Measurements from ENCODE around the gene RAB39A. TPM values are rescaled to one million over a fixed set of nuclear protein-coding genes. Genes with fewer than 3 reads are reported as not detected.
A peak's percentile ranks its signal among the peaks of the same experiment; 100 is the strongest.
"Not testable (repeated sequence)": the region's sequence is repeated elsewhere in the genome, so short reads cannot be mapped to it uniquely, and the experiment has no call there.

The RAB39A gene
- 0.03 TPM for polyA plus RNA-seq (2013, experiment 1 of 2)
- polyA plus RNA-seq (2013, experiment 2 of 2), result 0.01 TPM

DNA sequence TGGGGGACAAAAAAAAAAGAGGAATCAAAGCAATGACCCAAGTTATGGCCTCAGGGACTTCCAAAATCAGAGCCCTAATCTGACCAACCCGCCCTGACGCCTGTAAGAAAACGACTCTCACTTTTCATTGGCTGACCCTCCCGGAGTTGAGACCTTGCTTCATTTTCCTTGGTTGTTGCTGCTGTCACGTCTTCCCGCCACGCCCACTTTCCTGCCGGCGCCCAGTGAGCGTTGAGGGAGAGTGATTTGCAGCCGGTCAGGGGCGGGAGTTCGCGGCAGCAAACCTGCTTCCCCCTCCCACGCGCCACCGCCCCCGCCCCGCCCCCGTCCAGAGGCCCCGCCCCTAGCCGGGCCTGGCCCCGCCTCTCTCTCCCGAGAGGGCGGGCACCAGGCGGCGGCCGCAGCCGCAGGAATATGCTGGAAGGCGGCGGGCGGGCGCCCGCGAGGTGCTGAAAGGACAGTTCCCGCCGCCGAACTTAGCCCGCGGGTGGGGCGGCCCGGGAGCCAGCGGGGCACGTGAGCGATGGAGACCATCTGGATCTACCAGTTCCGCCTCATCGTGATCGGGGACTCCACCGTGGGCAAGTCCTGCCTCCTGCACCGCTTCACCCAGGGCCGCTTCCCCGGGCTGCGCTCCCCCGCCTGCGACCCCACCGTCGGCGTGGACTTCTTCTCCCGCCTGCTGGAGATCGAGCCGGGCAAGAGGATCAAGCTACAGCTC, at the start of gene RAB39A:
Gene RAB39A, plus strand, starts transcription at position 403 of the 721 bp plus-strand sequence. Its CDS starts 121 bp downstream, at position 524.
- Histone ChIP-seq H3K4me1 (ENCODE audit: control insufficient read depth, insufficient read depth, low read depth, low read length) (peaks cover 14% of the 10 kb centered on the region), H3K23ac (ENCODE audit: low read length in 2 of 2) (peak within 1 kb of the TSS in 1 of 2 experiments; percentile 56), H3K4me2 (ENCODE audit: low read length, poor library complexity, severe bottlenecking) (peak within 1 kb of the TSS; percentile 81), H2BK15ac (ENCODE audit: low read depth, poor library complexity, severe bottlenecking) (peak within 1 kb of the TSS; percentile 16), H4K8ac (ENCODE audit: low read length) (no peak within 1 kb of the TSS), H3K18ac (ENCODE audit: low read depth in 1 of 2, low read length in 2 of 2) (no peak within 1 kb of the TSS), H2BK12ac (ENCODE audit: low read length in 2 of 2) (no peak within 1 kb of the TSS), H3K9ac (ENCODE audit: low read length) (no peak within 1 kb of the TSS), H3K14ac (ENCODE audit: low read length in 2 of 2) (no peak within 1 kb of the TSS), H4K91ac (ENCODE audit: low read length) (no peak within 1 kb of the TSS), H3K27me3 (ENCODE audit: control insufficient read depth in 1 of 2, insufficient read depth in 1 of 2, low read length in 2 of 2) (peaks cover 27 to 33% of the 10 kb centered on the region in 2 experiments), H3K9me3 (ENCODE audit: control insufficient read depth, low read length) (no peaks in the 10 kb centered on the region), H2BK5ac (ENCODE audit: low read depth, low read length, poor library complexity, severe bottlenecking) (no peak within 1 kb of the TSS), H2BK120ac (ENCODE audit: low read depth, low read length) (no peak within 1 kb of the TSS), H3K79me1 (replicated peaks; ENCODE audit: low read length, poor library complexity, severe bottlenecking) (no peaks in the 10 kb centered on the region), H3K27ac (ENCODE audit: low read length, poor library complexity, severe bottlenecking) (no peak within 1 kb of the TSS), H3K36me3 (ENCODE audit: control insufficient read depth in 1 of 2, insufficient read depth in 2 of 2, low read depth in 1 of 2, low read length in 2 of 2) (no peaks in the 10 kb centered on the region), H2AK5ac (ENCODE audit: low read length, severe bottlenecking) (no peak within 1 kb of the TSS), H2AFZ (ENCODE audit: low read depth, low read length) (peak within 1 kb of the TSS; percentile 72), H3K4me3 (ENCODE audit: insufficient read depth in 1 of 2, low read depth in 1 of 2, low read length in 2 of 2) (peak within 1 kb of the TSS; percentile 51 to 73), H3K4ac (ENCODE audit: low read depth in 1 of 2, low read length in 2 of 2) (no peak within 1 kb of the TSS)
- peak; percentile 94 for DNase-seq
- WGBS, result under 1% methylated on average over 43 of the region's 61 CpGs

GRCh38 chr11:107881471-107881870, 46.8 kb upstream of the RAB39A start:
- not testable (repeated sequence) for H3K4ac ChIP-seq (ENCODE audit: low read depth in 1 of 2, low read length in 2 of 2); H3K9ac ChIP-seq (ENCODE audit: low read length); H4K8ac ChIP-seq (ENCODE audit: low read length); H2BK12ac ChIP-seq (ENCODE audit: low read length in 2 of 2); H3K36me3 ChIP-seq (ENCODE audit: control insufficient read depth in 1 of 2, insufficient read depth in 2 of 2, low read depth in 1 of 2, low read length in 2 of 2); H2AK5ac ChIP-seq (ENCODE audit: low read length, severe bottlenecking); H3K4me2 ChIP-seq (ENCODE audit: low read length, poor library complexity, severe bottlenecking); H4K91ac ChIP-seq (ENCODE audit: low read length); H3K27ac ChIP-seq (ENCODE audit: low read length, poor library complexity, severe bottlenecking); DNase-seq; H3K79me1 ChIP-seq (replicated peaks; ENCODE audit: low read length, poor library complexity, severe bottlenecking); H3K9me3 ChIP-seq (ENCODE audit: control insufficient read depth, low read length); H3K27me3 ChIP-seq (ENCODE audit: control insufficient read depth in 1 of 2, insufficient read depth in 1 of 2, low read length in 2 of 2); H2AFZ ChIP-seq (ENCODE audit: low read depth, low read length); H2BK15ac ChIP-seq (ENCODE audit: low read depth, poor library complexity, severe bottlenecking); H3K4me3 ChIP-seq (ENCODE audit: insufficient read depth in 1 of 2, low read depth in 1 of 2, low read length in 2 of 2); H2BK5ac ChIP-seq (ENCODE audit: low read depth, low read length, poor library complexity, severe bottlenecking); H3K23ac ChIP-seq (ENCODE audit: low read length in 2 of 2); H2BK120ac ChIP-seq (ENCODE audit: low read depth, low read length); H3K14ac ChIP-seq (ENCODE audit: low read length in 2 of 2); H3K4me1 ChIP-seq (ENCODE audit: control insufficient read depth, insufficient read depth, low read depth, low read length); H3K18ac ChIP-seq (ENCODE audit: low read depth in 1 of 2, low read length in 2 of 2)
- 89% methylated on average over 9 of the region's 9 CpGs for WGBS

DNA sequence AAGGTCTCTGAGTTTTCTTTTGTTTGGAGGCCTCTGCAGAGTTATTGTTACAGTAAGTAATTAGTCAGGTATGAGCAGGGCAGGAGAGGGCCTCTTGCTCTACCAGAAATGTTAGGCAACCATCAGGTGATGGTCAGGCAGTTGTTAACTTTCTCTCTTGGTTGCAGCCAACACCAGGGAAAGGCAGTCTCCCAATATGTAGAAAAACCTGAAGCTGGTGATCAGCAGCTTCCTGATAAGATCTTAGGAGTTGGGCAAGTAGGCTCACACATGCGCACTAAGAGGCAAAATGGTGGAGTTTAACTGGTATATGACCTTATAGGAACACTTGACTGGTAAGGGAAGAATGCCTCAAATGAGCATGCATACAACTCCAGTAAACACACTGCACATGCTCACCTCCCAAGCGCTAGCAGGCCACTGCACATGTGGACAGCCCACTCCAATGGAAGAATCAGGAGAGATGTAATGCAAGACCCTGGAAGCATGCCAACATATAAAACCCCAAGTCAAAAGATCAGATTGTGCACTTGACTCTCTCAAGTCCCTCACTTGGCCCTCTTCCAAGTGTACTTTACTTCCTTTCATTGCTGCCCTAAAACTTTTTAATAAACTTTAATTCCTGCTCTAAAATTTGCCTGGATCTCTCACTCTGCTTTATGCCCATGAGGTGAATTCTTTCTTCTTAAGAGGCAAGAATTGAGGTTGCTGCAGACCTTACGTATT, 46.0 kb upstream of the RAB39A start:
- DNase-seq, result no peak

DNA sequence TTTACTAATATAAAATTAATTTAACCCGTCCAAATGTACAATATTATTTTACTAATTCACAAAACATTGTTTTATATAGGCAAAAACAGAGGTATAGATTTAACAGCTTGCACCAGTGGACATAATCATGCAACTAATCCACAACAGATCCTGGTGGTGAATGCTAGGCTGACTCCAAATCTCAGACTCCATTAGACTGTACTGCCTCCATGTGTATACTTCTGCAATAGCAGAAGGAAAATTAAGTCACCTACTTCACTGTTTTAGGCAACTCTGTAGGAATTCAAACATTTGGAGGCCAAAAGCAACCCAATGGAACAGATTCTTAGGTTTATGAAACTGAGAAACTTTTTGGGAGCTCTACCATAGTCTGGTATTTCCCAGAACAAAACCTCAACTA, 30.0 kb upstream of the RAB39A start:
- H2AFZ ChIP-seq (ENCODE audit: low read depth, low read length), result no peak overlapping the region
- H3K27ac ChIP-seq (ENCODE audit: low read length, poor library complexity, severe bottlenecking), result no peak overlapping the region
- H3K23ac ChIP-seq (ENCODE audit: low read length in 2 of 2), result no peak overlapping the region
- DNase-seq, result peak; percentile 53
- no peak overlapping the region for H4K8ac ChIP-seq (ENCODE audit: low read length)
- H2BK15ac ChIP-seq (ENCODE audit: low read depth, poor library complexity, severe bottlenecking), result no peak overlapping the region
- H2BK120ac ChIP-seq (ENCODE audit: low read depth, low read length), result no peak overlapping the region
- H3K18ac ChIP-seq (ENCODE audit: low read depth in 1 of 2, low read length in 2 of 2), result no peak overlapping the region
- no peaks in the 10 kb centered on the region for H3K79me1 ChIP-seq (replicated peaks; ENCODE audit: low read length, poor library complexity, severe bottlenecking)
- H3K4me1 ChIP-seq (ENCODE audit: control insufficient read depth, insufficient read depth, low read depth, low read length), result peaks cover 6% of the 10 kb centered on the region
- no peak overlapping the region for H2BK5ac ChIP-seq (ENCODE audit: low read depth, low read length, poor library complexity, severe bottlenecking)
- no peak overlapping the region for H3K14ac ChIP-seq (ENCODE audit: low read length in 2 of 2)
- no peak overlapping the region for H3K9ac ChIP-seq (ENCODE audit: low read length)
- no peak overlapping the region for H3K4ac ChIP-seq (ENCODE audit: low read depth in 1 of 2, low read length in 2 of 2)
- H3K4me2 ChIP-seq (ENCODE audit: low read length, poor library complexity, severe bottlenecking), result no peak overlapping the region
- WGBS, result no CpG with 5 or more reads among the region's 1 CpG
- no peaks in the 10 kb centered on the region for H3K9me3 ChIP-seq (ENCODE audit: control insufficient read depth, low read length)
- H3K36me3 ChIP-seq (ENCODE audit: control insufficient read depth in 1 of 2, insufficient read depth in 2 of 2, low read depth in 1 of 2, low read length in 2 of 2), result no peaks in the 10 kb centered on the region
- H4K91ac ChIP-seq (ENCODE audit: low read length), result no peak overlapping the region
- no peak overlapping the region for H2BK12ac ChIP-seq (ENCODE audit: low read length in 2 of 2)
- H3K27me3 ChIP-seq (ENCODE audit: control insufficient read depth in 1 of 2, insufficient read depth in 1 of 2, low read length in 2 of 2), result no peaks in the 10 kb centered on the region
- no peak overlapping the region for H3K4me3 ChIP-seq (ENCODE audit: insufficient read depth in 1 of 2, low read depth in 1 of 2, low read length in 2 of 2)
- H2AK5ac ChIP-seq (ENCODE audit: low read length, severe bottlenecking), result no peak overlapping the region

More for the DNA sequence above, 46.0 kb upstream of the RAB39A start:
- H2BK120ac ChIP-seq (ENCODE audit: low read depth, low read length), result no peak overlapping the region
- H3K36me3 ChIP-seq (ENCODE audit: control insufficient read depth in 1 of 2, insufficient read depth in 2 of 2, low read depth in 1 of 2, low read length in 2 of 2), result no peaks in the 10 kb centered on the region
- H4K91ac ChIP-seq (ENCODE audit: low read length), result no peak overlapping the region
- H2BK5ac ChIP-seq (ENCODE audit: low read depth, low read length, poor library complexity, severe bottlenecking), result no peak overlapping the region
- H2AFZ ChIP-seq (ENCODE audit: low read depth, low read length), result no peak overlapping the region
- 91% methylated on average over 3 of the region's 3 CpGs for WGBS
- no peak overlapping the region for H3K27ac ChIP-seq (ENCODE audit: low read length, poor library complexity, severe bottlenecking)
- no peak overlapping the region for H2BK15ac ChIP-seq (ENCODE audit: low read depth, poor library complexity, severe bottlenecking)
- no peak overlapping the region for H3K4ac ChIP-seq (ENCODE audit: low read depth in 1 of 2, low read length in 2 of 2)
- no peak overlapping the region for H2AK5ac ChIP-seq (ENCODE audit: low read length, severe bottlenecking)
- H3K4me3 ChIP-seq (ENCODE audit: insufficient read depth in 1 of 2, low read depth in 1 of 2, low read length in 2 of 2), result no peak overlapping the region
- no peak overlapping the region for H3K18ac ChIP-seq (ENCODE audit: low read depth in 1 of 2, low read length in 2 of 2)
- no peak overlapping the region for H3K9ac ChIP-seq (ENCODE audit: low read length)
- no peak overlapping the region for H4K8ac ChIP-seq (ENCODE audit: low read length)
- no peaks in the 10 kb centered on the region for H3K79me1 ChIP-seq (replicated peaks; ENCODE audit: low read length, poor library complexity, severe bottlenecking)
- no peak overlapping the region for H3K14ac ChIP-seq (ENCODE audit: low read length in 2 of 2)
- H3K27me3 ChIP-seq (ENCODE audit: control insufficient read depth in 1 of 2, insufficient read depth in 1 of 2, low read length in 2 of 2), result no peaks in the 10 kb centered on the region
- H3K23ac ChIP-seq (ENCODE audit: low read length in 2 of 2), result no peak overlapping the region
- no peaks in the 10 kb centered on the region for H3K4me1 ChIP-seq (ENCODE audit: control insufficient read depth, insufficient read depth, low read depth, low read length)
- H3K4me2 ChIP-seq (ENCODE audit: low read length, poor library complexity, severe bottlenecking), result no peak overlapping the region
- no peak overlapping the region for H2BK12ac ChIP-seq (ENCODE audit: low read length in 2 of 2)
- H3K9me3 ChIP-seq (ENCODE audit: control insufficient read depth, low read length), result no peaks in the 10 kb centered on the region

Measured in mesenchymal stem cell (in vitro differentiated cells and primary cell).